ENCODE results near the gene RPL10A. TPM values are rescaled to one million over a fixed set of nuclear protein-coding genes. Genes with fewer than 3 reads are reported as not detected.

Gene RPL10A
- polyA plus RNA-seq, 3 donors, result 345 to 1,242 (median 421) TPM

DNA sequence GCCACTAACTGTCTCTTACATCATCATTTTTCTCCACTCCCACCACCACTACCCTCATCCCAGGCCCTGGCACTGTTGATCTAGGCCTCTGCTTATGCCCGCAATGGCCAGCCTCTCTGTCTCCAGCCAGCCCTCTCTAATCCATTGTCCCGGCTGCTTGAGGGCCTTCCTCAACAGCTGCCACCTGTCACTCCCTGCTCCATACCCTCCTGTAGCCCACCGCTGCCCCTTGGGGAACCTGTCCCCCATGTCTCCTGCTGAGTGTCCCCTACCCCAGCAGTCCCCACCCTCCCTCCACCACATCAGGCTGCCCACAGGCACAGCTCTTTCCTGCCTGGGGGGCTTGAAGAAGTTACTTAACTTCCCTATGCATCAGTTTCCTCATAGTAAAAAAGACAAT is 15.3 kb downstream of the RPL10A start:
- H3K27me3 ChIP-seq (ENCODE audit: control insufficient read depth in 2 of 2, insufficient read depth in 2 of 2, low read length in 2 of 2), result no peaks in the 10 kb centered on the region
- H3K9ac ChIP-seq (ENCODE audit: insufficient read depth, low read length, poor library complexity, severe bottlenecking), result peak overlapping the region; percentile 4
- no peaks in the 10 kb centered on the region for H3K9me3 ChIP-seq (replicated peaks in 1 of 2; ENCODE audit: control insufficient read depth in 1 of 2, insufficient read depth in 1 of 2, low read length in 2 of 2)
- TF ChIP-seq, protein P1, sequence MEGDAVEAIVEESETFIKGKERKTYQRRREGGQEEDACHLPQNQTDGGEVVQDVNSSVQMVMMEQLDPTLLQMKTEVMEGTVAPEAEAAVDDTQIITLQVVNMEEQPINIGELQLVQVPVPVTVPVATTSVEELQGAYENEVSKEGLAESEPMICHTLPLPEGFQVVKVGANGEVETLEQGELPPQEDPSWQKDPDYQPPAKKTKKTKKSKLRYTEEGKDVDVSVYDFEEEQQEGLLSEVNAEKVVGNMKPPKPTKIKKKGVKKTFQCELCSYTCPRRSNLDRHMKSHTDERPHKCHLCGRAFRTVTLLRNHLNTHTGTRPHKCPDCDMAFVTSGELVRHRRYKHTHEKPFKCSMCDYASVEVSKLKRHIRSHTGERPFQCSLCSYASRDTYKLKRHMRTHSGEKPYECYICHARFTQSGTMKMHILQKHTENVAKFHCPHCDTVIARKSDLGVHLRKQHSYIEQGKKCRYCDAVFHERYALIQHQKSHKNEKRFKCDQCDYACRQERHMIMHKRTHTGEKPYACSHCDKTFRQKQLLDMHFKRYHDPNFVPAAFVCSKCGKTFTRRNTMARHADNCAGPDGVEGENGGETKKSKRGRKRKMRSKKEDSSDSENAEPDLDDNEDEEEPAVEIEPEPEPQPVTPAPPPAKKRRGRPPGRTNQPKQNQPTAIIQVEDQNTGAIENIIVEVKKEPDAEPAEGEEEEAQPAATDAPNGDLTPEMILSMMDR (IDR thresholded peaks at IDR 0.05), result no peak
- intact Hi-C loops (cut with micrococcal nuclease), result no loop called here
- peak overlapping the region in 1 of 7 donors; percentile 15 for H3K27ac Mint-ChIP-seq
- no peak overlapping the region for H3K27ac ChIP-seq (ENCODE audit: low read depth in 1 of 2, low read length in 2 of 2)
- no peaks in the 10 kb centered on the region for H3K36me3 Mint-ChIP-seq
- DNase-seq, result no peak
- H3K4me2 ChIP-seq (replicated peaks; ENCODE audit: extremely low read depth, low read length, poor library complexity, severe bottlenecking), result no peak overlapping the region
- H3K79me2 ChIP-seq (ENCODE audit: insufficient read depth, low read length), result no peaks in the 10 kb centered on the region
- no peak overlapping the region for H3K4me3 Mint-ChIP-seq
- no peak overlapping the region for H3K4me3 ChIP-seq (replicated peaks in 1 of 3; ENCODE audit: low read depth in 2 of 3, low read length in 3 of 3)
- no peak overlapping the region for H2AFZ ChIP-seq (ENCODE audit: insufficient read depth, low read depth, low read length, poor library complexity, severe bottlenecking)
- H3K36me3 ChIP-seq (replicated peaks in 1 of 2; ENCODE audit: control insufficient read depth in 1 of 2, insufficient read depth in 2 of 2, low read length in 2 of 2), result no peaks in the 10 kb centered on the region
- H3K4me1 ChIP-seq (ENCODE audit: control insufficient read depth in 1 of 2, insufficient read depth in 2 of 2, low read length in 2 of 2), result peaks cover 11% of the 10 kb centered on the region in 2 donors
- H3K9me3 Mint-ChIP-seq, result no peaks in the 10 kb centered on the region
- WGBS (ENCODE audit: insufficient coverage), result 38% methylated on average over 3 of the region's 3 CpGs
- H4K20me1 ChIP-seq (ENCODE audit: insufficient read depth, low read length), result no peaks in the 10 kb centered on the region
- H3K27me3 Mint-ChIP-seq (ENCODE audit: low read depth in 3 of 3), result peaks cover 8 to 22% (median 8%) of the 10 kb centered on the region in 3 donors
- peaks cover 16% of the 10 kb centered on the region for H3K4me1 Mint-ChIP-seq

DNA sequence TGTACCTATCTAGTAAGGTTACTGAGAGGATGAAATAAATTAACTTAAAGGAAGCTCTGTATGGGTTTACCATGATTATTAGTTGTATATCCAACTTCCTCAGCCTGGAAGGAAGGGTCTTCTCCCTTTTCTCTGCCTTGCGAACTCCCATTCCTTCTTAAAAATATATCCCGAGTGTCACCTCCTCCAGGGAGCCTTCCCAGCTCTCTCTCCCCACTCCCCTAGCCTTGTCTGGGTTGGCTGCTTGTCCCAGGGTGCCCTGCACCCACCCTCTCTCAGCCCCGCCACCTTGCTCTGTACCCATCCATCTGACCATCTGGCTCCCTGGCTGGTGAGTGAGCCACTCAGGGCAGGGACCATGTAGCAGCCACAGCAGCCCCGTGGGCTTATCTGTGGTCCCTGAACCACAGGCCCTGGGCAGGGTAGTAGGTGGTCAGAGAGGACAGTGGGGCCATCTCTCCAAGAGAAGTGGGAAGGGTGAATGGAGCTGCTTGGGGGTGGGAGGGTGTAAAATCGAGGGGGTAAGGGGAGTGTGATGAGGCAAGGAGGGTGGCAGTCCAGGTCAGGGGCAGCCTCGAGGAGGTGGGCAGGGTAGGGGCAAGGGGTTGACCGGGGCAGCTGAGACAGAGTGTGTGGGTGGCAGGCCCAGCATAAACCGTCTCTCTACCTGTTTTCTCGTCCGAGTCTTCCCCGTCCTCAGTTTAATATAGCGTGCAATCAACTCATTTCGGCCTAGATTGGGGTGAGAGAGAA is 15.9 kb downstream of the RPL10A start:
- no peak overlapping the region for H3K4me3 ChIP-seq (replicated peaks in 1 of 3; ENCODE audit: low read depth in 2 of 3, low read length in 3 of 3)
- H3K4me3 Mint-ChIP-seq, result no peak overlapping the region

More for the DNA sequence above, 15.9 kb downstream of the RPL10A start:
- Histone ChIP-seq H3K9me3 (replicated peaks in 1 of 2; ENCODE audit: control insufficient read depth in 1 of 2, insufficient read depth in 1 of 2, low read length in 2 of 2) (no peaks in the 10 kb centered on the region), H2AFZ (ENCODE audit: insufficient read depth, low read depth, low read length, poor library complexity, severe bottlenecking) (no peak overlapping the region), H3K36me3 (replicated peaks in 1 of 2; ENCODE audit: control insufficient read depth in 1 of 2, insufficient read depth in 2 of 2, low read length in 2 of 2) (no peaks in the 10 kb centered on the region), H3K4me1 (ENCODE audit: control insufficient read depth in 1 of 2, insufficient read depth in 2 of 2, low read length in 2 of 2) (peaks cover 11 to 12% of the 10 kb centered on the region in 2 donors), H4K20me1 (ENCODE audit: insufficient read depth, low read length) (no peaks in the 10 kb centered on the region), H3K4me2 (replicated peaks; ENCODE audit: extremely low read depth, low read length, poor library complexity, severe bottlenecking) (no peak overlapping the region), H3K27ac (ENCODE audit: low read depth in 1 of 2, low read length in 2 of 2) (no peak overlapping the region), H3K27me3 (ENCODE audit: control insufficient read depth in 2 of 2, insufficient read depth in 2 of 2, low read length in 2 of 2) (no peaks in the 10 kb centered on the region), H3K79me2 (ENCODE audit: insufficient read depth, low read length) (no peaks in the 10 kb centered on the region), H3K9ac (ENCODE audit: insufficient read depth, low read length, poor library complexity, severe bottlenecking) (no peak overlapping the region)
- Mint-ChIP-seq H3K9me3 (no peaks in the 10 kb centered on the region), H3K27ac (peak overlapping the region in 1 of 7 donors; percentile 57), H3K27me3 (ENCODE audit: low read depth in 3 of 3) (peaks cover 8 to 22% (median 10%) of the 10 kb centered on the region in 3 donors), H3K4me1 (peaks cover 16% of the 10 kb centered on the region), H3K36me3 (no peaks in the 10 kb centered on the region)
- DNase-seq, result no peak
- TF ChIP-seq, protein P1 (IDR thresholded peaks at IDR 0.05), result no peak
- 82% methylated on average over 10 of the region's 13 CpGs for WGBS (ENCODE audit: insufficient coverage)
- intact Hi-C loops (cut with micrococcal nuclease), result no loop called here

Measured in CD14-positive monocyte (primary cell).